ENCODE measurements around the gene DDX20.

Gene DDX20, protein sequence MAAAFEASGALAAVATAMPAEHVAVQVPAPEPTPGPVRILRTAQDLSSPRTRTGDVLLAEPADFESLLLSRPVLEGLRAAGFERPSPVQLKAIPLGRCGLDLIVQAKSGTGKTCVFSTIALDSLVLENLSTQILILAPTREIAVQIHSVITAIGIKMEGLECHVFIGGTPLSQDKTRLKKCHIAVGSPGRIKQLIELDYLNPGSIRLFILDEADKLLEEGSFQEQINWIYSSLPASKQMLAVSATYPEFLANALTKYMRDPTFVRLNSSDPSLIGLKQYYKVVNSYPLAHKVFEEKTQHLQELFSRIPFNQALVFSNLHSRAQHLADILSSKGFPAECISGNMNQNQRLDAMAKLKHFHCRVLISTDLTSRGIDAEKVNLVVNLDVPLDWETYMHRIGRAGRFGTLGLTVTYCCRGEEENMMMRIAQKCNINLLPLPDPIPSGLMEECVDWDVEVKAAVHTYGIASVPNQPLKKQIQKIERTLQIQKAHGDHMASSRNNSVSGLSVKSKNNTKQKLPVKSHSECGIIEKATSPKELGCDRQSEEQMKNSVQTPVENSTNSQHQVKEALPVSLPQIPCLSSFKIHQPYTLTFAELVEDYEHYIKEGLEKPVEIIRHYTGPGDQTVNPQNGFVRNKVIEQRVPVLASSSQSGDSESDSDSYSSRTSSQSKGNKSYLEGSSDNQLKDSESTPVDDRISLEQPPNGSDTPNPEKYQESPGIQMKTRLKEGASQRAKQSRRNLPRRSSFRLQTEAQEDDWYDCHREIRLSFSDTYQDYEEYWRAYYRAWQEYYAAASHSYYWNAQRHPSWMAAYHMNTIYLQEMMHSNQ

DNA sequence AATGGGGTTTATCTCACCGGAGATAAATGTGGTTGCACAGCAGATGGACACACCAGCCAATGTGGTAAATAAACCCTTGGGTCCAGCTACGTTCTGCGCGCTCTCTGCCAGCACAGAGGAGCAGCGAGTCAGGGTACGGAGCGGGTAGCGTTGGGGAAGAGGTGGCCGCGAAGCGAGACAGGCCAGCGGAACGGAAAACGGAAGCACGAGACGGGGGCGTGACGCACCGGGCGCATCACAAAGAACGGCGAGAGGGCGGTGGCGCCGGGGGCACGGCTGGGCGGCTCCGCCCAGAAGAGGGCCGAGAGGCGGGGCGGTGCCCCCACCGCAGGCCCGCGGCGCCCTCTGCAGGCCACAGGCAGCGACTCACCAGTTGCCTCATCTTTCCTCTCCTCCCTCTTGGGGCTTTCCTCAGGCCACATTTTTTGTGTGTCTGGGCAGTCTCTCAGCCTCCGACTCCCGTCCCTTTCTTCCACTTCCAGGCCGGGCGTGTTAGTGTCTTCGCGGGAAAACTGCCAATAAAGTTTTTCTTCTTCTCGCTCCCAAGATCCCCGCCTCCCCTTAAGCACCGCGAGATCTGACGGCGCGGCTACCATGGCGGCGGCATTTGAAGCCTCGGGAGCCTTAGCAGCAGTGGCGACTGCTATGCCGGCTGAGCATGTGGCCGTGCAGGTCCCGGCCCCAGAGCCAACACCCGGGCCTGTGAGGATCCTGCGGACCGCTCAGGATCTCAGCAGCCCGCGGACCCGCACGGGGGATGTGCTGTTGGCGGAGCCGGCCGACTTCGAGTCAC, at the start of gene DDX20:
Gene DDX20 (plus strand): TSS at position 571 of the 793 bp plus-strand sequence. CDS start 24 bp downstream, at position 595.
- DNase-seq: peak; percentile 83 to 92 (median 88)

DNA sequence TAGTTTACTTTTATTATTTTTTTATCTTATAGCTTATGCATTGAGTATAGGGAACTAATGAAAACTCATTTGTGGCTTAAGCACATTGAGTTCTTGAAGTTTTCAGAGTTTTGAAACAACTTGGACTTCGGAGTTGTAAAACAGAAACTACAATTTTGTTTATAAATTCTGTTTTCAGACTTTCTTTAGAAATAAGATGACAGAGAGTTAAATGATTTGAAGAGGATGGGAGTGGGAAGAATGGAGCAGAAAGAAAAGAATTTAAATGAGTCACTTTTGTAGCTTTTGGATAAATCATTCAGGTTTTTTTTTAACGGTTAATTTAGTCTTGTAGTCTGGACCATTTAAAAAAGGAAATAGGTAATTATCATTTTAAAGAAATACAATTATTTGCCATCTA, 48.8 kb upstream of the DDX20 start:
- DNase-seq: no peak

DNA sequence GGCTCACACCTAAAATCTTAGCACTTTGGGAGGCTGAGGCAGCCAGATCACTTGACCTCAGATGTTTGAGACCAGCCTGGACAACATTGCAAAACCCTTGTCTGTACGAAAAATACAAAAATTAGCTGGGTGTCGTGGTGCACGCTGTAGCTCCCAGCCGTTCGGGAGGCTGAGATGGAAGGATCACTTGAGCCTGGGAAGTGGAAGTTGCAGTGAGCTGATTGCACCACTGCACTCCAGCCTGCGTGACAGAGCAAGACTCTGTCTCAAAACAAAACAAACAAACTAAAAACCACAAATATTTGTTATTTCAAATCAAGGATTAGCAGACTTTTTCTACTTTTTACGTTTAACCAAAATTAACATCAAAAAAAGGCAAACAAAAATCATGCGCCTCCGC, 47.8 kb upstream of the DDX20 start:
- no peak for DNase-seq

DNA sequence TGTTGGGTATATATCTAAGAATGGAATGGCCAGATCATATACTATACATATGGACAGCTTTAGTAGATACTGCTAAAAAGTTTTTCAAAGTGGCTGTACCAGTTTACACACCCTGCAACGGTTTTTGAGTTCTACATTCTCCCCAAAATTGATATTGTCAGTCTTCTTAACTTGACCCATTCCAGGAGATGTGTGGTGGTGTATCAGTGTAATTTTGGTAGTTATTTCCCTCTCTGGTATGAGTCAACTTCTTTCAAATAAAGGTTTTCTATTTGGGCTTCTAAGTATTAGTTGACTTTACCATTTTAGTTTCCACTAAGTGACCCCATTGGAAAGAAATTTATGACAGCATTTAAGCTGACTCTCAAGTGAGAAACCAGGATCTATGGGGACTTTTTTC, 45.7 kb upstream of the DDX20 start:
- no peak for DNase-seq

DNA sequence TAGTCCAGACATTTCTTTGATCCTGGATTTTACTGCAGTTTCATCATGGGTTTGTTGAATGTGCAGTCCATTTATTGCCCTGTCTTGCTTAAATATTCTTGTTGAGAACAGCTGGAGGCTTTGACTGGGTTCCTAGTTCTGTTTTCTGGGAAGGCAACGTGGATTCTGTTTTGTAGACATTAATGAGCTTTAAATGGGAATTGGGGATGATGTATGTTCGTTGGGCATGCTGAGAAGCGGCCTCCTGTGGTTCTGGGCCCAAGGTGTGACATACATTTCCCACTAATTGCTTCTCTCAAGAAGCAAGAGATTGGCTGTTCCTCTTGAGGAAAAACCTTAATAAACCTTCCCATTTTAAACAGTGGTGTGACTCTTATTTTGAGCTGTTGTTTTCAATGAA, 39.4 kb upstream of the DDX20 start:
- DNase-seq: no peak

DNA sequence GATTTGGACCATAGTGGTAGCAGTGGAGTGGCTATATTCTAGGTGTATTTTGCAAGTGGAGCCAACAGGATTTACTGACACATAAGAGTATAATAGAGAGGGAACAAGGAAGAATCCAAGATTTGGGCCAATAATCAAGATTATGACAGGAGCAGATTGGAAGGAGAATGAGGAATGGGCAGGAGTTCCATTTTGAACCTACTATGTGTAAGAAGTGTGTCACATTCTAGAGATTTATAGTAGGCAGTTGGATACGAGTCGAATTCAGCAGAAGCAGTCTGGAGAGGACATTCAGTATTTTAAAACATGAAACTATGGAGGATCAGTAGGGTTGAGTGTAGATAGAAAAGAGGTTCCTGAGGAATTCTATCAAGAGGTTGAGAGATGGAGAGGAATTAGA, 38.3 kb upstream of the DDX20 start:
- DNase-seq: no peak

DNA sequence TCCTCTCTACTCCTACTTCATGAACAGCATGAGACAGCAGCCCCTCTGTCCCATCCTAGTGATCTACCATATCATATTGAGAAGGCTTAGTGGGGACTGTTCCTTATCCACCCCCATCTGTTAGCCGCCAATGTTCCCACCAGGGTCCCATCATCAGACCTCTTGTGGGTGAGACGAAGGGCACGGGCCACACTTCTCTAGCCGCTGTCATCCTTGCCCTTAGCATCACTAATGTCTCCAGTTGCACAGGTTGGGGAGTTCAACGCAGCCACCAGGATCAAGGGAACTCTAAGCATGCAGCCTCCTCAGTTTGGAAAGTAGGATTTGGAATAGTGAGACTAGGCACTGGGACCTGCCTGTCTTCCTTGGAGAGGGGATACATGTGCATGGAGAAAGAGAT, 36.6 kb upstream of the DDX20 start:
- no peak for DNase-seq

DNA sequence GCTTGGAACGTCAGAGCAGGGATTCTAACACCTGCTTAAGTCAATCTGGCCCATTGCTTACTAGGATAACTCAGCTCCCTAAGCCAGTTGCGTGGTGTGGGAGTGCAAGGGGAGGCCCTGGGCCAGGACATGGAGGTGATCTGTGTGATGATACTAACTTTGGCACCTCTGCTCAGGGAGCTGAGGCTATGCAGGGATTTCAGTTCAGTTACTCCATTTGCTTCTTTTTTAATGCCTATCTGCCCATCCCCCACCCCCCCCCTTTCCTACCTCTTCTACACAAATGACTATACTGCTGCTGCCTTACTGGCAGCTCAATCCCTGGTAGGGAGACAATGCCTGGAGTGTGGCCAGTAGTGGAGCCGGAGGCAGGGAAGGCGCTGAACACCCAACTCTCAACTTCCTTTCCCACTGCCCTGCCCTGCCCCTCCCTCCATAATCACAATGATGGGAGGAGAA, 36.0 kb upstream of the DDX20 start:
- no peak for DNase-seq

DNA sequence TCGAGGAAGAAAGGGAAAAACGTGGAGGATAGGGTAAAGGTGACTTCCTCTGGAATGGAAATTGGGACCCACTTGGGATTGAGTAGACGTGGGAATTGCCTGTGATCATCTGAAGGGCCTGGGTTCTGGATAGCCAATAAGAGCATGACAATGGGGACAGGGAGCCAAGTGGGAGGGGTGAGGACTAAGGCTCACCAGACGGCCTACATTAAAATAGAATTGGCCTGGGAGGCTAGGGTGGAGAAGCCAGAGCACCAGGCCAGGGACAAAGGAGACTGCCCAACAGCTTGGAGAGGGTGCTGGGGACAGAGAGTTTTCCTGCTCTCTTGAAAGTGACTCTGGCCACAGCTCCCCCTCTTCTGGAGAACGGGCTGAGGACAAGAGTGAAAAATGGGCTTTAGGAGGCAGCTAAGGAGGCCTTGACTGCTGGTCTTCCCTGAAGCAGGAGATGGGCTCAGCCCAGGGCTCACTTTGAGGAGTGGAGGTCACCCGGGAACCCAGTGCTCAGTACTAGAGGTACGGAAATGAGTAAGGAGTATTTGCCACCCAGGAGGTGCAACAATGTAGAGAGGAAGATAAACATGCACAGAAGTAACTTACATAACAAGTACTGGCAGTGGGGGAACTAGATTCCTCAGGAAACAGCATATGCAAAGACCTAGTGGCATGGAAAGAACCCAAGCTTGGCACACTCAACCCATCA, 35.3 kb upstream of the DDX20 start:
- DNase-seq: no peak

DNA sequence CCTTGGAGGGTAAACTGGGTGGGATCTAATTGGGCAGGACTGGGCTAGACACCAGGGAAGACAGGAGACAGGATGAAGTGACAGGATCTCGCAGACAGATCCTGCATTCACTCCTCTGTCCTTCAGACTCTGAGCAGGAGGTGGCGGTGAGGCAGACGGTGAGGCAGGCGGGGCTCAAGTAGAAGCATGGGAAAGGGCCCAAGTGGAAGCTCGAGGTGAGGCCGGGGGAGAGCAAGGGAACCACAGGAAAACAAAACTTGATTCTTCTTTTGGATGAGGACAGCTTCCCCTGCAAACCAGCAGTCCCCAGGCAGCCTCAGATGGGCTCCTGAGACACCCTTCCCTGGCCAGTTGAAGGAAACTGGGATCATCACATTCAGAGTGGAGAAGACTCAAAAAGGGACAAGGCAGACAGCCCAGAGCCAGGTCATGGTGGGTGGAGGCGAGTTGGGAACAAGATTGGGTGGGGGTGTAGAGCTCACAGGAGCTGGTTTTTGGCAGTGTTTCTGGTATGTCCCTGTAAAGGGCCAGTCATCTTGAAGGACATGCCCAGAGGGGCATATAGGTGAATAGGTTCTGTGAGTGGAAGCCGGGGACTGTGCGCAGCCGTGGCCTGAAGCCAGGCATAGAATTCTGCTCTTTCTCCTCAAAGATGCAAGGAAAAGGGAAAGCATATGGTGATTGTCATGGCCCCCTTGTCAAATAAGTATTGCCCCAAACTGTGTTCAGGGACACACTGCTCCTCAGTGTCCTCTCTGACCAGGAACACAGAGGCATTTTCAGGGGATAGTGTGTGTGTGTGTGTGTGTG, 34.5 kb upstream of the DDX20 start:
- DNase-seq: no peak

DNA sequence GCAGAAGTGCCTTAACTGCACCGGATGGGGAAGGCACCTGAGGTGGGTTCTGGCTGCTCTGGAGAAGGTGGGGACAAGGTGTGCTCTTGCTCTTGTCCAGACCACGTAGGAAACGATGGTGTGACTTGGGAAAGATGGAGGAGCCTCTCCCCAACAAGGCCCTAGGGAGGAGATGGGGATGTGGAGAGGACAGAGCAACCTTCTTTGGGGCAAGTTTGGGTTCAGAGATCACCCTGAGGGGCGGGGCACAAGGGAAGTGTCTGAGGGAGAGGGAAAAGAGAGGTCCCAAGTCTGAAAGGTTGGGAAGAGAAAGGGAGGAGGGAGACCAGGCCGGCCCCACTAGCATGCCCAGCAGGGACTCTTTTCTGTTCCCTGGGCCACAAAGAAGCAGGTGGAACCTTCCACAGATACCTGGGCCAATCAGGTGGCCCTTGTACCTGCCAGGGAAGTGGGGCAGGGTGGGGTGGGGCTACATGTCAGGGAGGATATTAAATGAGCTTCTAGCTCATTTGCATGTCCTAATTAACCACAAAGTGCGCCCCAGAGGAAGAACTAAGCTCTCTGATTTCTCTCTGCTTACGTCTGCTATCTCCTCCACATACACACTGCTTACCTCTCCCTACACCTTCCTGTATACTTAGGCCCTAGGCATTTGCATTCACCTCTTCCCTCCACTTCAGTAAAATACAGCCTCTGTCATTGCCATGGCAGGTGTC, 32.5 kb upstream of the DDX20 start:
- DNase-seq: no peak

DNA sequence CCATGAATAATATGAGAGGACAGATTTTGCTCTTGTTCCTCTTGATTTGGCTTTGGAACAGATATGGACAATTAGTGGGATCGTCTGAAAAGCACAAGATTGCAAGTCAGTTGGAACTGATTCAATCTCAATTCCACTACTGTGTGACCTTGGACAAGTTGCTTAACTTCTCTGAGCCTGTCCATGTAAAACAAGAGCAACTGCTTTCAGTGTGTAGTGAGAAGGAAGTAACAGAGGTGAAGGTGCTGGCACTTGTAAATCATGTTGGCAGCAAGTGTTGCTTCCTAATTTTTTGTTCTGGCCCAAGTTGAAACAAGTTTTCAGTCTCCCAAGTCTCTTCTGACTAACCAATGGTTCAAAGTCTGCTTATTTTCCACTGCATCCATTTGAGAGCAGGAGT, 31.8 kb upstream of the DDX20 start:
- no peak for DNase-seq

DNA sequence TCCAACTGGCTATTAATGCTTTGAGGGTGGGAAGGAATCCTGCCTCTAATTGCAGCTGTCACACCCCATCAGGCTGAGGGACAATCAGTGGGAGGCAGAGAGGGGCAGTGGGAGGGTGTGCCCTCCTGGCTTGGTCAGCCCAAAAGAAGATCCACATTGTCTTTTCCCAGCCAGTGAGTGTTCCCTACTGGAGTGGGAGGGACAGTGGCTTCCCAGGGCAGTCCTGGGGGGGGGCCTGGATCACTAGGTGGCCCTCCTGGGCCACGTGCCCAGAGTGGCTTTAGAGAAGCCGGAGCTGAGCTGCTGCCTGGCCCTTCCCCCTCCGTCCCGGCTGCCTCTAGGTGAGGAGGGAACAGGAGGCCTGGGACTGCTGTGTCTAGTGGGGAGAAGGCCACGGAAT, 30.5 kb upstream of the DDX20 start:
- DNase-seq: no peak

DNA sequence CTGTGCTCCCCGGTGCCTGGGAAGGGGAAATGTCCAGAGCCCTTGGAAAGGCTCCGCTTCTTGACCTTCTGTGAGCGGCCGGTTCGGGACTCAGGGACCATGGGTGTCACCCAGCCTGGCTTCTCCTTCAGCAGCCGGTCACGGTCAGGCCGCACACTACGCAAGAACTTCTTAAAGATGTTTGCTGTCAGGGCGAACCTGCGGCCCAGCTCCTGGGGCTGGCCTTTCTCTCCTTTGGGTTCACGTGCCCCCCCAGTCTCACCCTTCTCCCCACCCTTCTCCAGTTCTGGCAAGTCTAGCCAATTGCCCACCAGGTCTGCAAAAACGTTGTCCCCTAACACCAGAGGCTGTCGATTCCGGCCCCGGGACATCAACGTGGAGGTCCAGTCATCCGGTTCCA, 28.6 kb upstream of the DDX20 start:
- DNase-seq: no peak

DNA sequence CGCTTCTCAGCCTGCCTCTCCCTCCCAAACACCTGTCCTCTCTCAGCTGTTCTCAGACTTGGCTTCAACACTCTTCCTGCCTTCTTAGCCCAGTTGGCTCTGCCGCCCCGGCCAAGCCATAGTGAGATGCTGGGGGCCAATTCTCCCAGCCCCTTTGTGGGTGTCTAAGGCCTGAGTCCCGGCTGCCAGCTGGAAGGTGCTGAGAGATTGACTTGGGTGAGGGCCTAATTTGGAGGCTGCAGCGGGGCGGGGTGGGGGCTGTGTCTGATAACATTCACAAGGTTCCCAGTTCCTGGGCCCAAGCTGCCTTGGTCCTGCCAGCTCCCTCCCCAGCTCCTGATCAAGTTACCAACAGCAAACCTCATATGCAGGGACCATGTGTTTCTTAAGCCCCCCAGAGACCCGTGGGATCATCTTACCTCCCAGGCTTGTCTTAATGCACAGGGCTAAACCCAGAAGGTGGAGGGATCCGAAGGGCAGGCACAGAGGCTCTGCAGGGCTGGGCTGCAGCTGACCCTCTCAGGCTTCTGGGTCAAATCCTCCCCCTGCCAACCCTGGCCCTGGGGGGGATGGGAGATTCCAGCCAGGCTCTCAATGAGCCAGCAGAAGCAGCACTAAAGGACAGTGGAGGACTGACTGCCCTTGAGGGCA, 26.3 kb upstream of the DDX20 start:
- no peak for DNase-seq

DNA sequence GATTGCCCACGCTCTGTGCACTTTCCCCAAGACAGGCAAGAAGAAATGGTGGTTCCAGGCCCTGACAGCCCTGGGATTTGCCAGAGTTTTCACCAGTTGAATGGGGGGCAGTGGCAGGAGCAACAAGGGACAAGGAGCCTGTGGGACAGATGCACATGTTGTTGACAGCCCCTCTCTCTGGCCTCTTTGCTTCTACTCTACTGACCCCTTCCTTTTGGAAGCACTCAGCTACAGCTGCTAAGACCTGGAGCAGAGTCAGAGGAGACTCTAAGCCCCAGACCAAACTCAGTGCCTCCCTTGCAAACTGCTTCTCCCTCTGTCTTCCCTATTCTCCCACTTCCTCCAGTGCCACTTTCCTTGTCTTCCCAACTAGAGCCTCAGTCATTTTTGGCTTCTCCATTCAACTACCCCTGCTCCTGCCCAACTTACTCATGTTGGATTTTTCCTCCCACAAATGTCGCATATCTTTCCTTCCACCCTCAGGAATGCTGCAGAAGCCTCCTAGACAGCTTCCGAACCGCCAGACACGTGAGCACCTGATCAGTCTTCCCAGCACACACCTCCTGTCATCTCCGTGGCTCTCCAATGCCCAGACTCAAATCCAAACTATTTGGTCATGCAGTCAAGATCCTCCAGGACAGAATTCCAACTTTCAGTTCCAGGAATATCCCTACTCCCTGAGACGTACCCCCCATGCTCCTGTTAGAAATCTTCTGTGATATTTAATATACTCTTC, 25.6 kb upstream of the DDX20 start:
- DNase-seq: no peak

DNA sequence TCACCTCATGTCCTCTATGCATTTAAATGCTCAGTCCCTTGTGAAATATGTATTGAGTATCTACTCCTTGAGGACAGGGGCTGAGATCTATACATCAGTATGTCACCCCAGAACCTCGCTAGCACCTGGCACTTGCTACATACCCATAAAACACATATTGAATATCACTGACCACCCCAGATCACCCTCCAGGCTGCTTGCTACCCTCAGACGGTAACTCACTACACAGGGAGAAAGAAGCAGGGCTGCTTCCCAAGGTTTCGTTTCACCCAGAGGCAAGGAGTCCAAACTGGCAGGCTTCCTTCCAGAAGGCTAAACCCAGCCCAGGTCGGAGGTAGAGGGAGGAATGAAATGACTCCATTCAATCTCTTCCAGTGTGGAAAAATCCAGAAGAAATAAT, 25.0 kb upstream of the DDX20 start:
- no peak for DNase-seq

DNA sequence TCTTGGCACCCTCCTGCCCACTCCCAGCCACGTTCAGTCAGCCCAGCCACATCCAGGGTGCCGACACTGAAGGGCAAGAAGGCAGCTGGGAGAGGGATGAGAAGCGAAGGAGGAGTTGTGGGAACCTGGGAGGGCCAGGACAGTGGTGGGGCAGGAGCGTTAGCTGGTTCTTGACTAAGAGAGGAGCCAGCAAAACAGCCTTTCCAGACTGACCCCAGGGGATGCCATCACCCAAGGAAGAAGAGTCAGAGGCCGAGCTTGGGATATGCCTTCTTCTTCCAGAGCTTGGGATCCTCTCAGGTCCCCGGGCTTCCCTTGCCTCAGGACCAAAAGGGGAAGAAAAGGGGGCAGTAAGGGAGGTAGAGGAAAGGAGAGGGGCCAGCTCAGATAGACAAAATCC, 23.7 kb upstream of the DDX20 start:
- DNase-seq: no peak

DNA sequence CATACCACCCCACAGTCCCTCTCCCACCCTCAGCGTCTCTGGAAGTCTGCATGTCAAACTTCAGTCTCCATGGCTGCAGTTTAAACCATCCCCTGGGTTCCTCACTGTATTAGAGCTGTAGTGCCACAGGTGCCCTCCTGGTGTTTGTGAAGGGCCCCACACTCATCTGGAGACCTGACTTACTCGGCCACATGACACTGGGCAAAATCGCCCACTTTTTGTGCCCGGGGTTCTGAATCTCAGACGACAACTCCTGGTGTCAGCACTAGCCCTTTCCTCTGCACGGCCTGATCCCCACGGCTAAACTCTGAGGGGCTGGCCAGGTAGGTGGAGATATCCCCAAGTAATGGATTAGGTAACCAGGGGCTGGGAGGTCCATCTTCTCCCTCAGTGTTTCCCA, 23.0 kb upstream of the DDX20 start:
- DNase-seq: no peak

Measured in activated naive CD4-positive, alpha-beta T cell (primary cell).